ENCODE results near the gene MEP1A. TPM values are rescaled to one million over a fixed set of nuclear protein-coding genes. Genes with fewer than 3 reads are reported as not detected.

Gene MEP1A
- total and polyA plus RNA-seq, 2 of the 13 experiments (the other 11 are each of a cell fraction or from before 2014, with no cell fraction given) = 0.24 to 0.83 TPM

DNA sequence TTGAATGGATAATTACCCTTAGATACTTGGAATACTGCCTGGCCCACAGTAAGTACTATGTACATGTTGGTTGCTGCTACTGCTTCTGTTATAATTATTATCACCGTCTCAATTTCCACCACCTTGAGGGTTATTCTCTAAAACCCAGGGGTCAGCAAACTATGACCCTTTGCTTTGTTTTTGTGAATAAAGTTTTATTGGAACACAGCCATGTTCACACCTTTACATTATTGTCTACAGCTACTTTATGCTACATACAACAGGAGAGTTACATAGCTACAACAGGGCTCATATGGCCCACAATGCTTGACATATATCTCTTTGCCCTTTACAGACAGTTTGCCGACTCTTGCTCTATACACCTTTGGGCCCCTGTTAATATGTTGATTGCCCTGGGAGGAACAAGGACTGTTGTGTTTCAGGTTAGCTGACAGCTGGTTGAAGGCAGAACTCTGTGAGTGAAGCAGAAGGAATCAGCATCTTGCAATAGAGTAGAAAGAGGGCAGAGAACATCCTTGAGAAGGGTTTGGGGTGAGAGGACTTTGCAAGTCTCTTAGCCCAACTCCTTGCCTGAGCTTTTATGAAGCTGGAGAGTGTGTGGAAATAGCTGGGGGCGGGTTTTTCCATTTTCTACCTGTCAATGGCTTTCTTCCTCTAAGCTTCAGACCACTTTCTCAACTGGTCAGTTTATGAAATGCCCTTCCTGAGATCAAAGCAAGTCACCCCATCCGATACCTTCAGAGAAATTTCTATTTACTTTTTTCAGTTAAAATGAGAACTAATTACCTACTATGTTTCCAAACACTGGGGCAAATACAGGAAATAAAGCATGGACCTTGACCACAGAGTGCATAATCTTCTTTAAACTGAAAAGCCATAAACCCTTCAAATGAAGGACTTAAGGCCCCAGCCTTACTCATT is 3.5 kb upstream of the MEP1A start (continued):
- TF ChIP-seq ZC3H4 (CRISPR knock-in tag; IDR thresholded peaks at IDR 0.05; ENCODE audit: borderline replicate concordance) (no peak), ZNF12 (CRISPR knock-in tag; IDR thresholded peaks at IDR 0.05) (peak; percentile 61; the same call in 1 of the 2 replicates), ZNF746 (CRISPR knock-in tag; IDR thresholded peaks at IDR 0.05) (no peak), BRD4 (CRISPR knock-in tag; IDR thresholded peaks at IDR 0.05) (no peak), ZNF839 (CRISPR knock-in tag; IDR thresholded peaks at IDR 0.05; ENCODE audit: borderline replicate concordance) (no peak), SRSF9 (IDR thresholded peaks at IDR 0.05; ENCODE audit: borderline replicate concordance, insufficient read depth, low read depth, low read length, poor library complexity, severe bottlenecking) (no peak), ZNF382 (CRISPR knock-in tag; IDR thresholded peaks at IDR 0.05; ENCODE audit: borderline replicate concordance) (no peak), ZNF3 (CRISPR knock-in tag; IDR thresholded peaks at IDR 0.05) (no peak), RARA (CRISPR knock-in tag; IDR thresholded peaks at IDR 0.05) (peak; percentile 32; the same call in 1 of the 2 replicates), TBX2 (CRISPR knock-in tag; IDR thresholded peaks at IDR 0.05; ENCODE audit: borderline replicate concordance) (peak; percentile 55; the same call in 1 of the 2 replicates), GABPB1 (CRISPR knock-in tag; IDR thresholded peaks at IDR 0.05) (no peak), RFX1 (IDR thresholded peaks at IDR 0.05) (no peak), TCF7L2 (IDR thresholded peaks at IDR 0.05; ENCODE audit: low read depth, low read length) (no peak; the same call in 1 of the 2 replicates), RXRB (CRISPR knock-in tag; IDR thresholded peaks at IDR 0.05; ENCODE audit: borderline replicate concordance) (no peak), KDM5A (IDR thresholded peaks at IDR 0.05; ENCODE audit: borderline replicate concordance, low read length) (no peak), HCFC1 (IDR thresholded peaks at IDR 0.05; ENCODE audit: low read depth, low read length) (no peak), SOX5 (CRISPR knock-in tag; IDR thresholded peaks at IDR 0.05; ENCODE audit: borderline replicate concordance) (0 out of 2 replicates have a peak, but pooled peaks have one; percentile 9), ISL2 (CRISPR knock-in tag; IDR thresholded peaks at IDR 0.05) (peak; percentile 43; the same call in 1 of the 2 replicates), ZNF891 (CRISPR knock-in tag; IDR thresholded peaks at IDR 0.05) (no peak)
- TF ChIP-seq, protein P1, sequence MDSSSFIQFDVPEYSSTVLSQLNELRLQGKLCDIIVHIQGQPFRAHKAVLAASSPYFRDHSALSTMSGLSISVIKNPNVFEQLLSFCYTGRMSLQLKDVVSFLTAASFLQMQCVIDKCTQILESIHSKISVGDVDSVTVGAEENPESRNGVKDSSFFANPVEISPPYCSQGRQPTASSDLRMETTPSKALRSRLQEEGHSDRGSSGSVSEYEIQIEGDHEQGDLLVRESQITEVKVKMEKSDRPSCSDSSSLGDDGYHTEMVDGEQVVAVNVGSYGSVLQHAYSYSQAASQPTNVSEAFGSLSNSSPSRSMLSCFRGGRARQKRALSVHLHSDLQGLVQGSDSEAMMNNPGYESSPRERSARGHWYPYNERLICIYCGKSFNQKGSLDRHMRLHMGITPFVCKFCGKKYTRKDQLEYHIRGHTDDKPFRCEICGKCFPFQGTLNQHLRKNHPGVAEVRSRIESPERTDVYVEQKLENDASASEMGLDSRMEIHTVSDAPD (CRISPR knock-in tag; IDR thresholded peaks at IDR 0.05) = no peak
- TF ChIP-seq, protein P2, sequence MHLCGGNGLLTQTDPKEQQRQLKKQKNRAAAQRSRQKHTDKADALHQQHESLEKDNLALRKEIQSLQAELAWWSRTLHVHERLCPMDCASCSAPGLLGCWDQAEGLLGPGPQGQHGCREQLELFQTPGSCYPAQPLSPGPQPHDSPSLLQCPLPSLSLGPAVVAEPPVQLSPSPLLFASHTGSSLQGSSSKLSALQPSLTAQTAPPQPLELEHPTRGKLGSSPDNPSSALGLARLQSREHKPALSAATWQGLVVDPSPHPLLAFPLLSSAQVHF (CRISPR knock-in tag; IDR thresholded peaks at IDR 0.05) = no peak
- TF ChIP-seq, protein P3, sequence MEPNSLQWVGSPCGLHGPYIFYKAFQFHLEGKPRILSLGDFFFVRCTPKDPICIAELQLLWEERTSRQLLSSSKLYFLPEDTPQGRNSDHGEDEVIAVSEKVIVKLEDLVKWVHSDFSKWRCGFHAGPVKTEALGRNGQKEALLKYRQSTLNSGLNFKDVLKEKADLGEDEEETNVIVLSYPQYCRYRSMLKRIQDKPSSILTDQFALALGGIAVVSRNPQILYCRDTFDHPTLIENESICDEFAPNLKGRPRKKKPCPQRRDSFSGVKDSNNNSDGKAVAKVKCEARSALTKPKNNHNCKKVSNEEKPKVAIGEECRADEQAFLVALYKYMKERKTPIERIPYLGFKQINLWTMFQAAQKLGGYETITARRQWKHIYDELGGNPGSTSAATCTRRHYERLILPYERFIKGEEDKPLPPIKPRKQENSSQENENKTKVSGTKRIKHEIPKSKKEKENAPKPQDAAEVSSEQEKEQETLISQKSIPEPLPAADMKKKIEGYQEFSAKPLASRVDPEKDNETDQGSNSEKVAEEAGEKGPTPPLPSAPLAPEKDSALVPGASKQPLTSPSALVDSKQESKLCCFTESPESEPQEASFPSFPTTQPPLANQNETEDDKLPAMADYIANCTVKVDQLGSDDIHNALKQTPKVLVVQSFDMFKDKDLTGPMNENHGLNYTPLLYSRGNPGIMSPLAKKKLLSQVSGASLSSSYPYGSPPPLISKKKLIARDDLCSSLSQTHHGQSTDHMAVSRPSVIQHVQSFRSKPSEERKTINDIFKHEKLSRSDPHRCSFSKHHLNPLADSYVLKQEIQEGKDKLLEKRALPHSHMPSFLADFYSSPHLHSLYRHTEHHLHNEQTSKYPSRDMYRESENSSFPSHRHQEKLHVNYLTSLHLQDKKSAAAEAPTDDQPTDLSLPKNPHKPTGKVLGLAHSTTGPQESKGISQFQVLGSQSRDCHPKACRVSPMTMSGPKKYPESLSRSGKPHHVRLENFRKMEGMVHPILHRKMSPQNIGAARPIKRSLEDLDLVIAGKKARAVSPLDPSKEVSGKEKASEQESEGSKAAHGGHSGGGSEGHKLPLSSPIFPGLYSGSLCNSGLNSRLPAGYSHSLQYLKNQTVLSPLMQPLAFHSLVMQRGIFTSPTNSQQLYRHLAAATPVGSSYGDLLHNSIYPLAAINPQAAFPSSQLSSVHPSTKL (CRISPR knock-in tag; IDR thresholded peaks at IDR 0.05) = peak; percentile 31; the same call in 1 of the 2 replicates
- TF ChIP-seq, protein P4, sequence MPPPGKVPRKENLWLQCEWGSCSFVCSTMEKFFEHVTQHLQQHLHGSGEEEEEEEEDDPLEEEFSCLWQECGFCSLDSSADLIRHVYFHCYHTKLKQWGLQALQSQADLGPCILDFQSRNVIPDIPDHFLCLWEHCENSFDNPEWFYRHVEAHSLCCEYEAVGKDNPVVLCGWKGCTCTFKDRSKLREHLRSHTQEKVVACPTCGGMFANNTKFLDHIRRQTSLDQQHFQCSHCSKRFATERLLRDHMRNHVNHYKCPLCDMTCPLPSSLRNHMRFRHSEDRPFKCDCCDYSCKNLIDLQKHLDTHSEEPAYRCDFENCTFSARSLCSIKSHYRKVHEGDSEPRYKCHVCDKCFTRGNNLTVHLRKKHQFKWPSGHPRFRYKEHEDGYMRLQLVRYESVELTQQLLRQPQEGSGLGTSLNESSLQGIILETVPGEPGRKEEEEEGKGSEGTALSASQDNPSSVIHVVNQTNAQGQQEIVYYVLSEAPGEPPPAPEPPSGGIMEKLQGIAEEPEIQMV (CRISPR knock-in tag; IDR thresholded peaks at IDR 0.05; ENCODE audit: low read depth) = no peak

All from HepG2 (cell line).